ENCODE data around the gene NBPF3. TPM values are rescaled to one million over a fixed set of nuclear protein-coding genes. Genes with fewer than 3 reads are reported as not detected.

Gene NBPF3
- total RNA-seq, 1 experiment from 2014 or later = 15.9 TPM

DNA sequence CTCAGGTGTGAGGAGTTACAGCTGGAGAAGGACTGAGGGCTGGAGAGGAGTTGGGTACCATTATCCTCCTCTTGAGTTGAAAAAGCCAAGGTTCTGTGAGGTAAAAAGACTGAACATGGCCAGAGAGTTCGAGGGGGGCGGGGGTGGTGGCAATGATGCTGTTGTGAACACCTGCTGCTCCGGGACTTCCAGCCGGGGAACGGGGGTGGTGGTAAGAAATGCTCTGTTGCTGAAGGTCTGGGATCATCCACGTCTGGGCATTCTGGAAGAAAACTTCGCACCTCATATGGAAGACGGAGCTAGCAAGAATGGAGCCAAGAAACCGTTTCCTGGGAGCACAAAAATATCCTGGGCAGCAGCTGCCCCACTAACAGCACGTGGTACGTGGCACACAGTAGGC is 49.2 kb downstream of the NBPF3 start:
- Histone ChIP-seq H3K4me3 (ENCODE audit: low read depth in 2 of 2, low read length in 2 of 2) (no peak overlapping the region), H3K36me3 (ENCODE audit: control insufficient read depth, insufficient read depth, low read length) (no peaks in the 10 kb centered on the region), H3K4me1 (ENCODE audit: control insufficient read depth, insufficient read depth, low read length) (no peaks in the 10 kb centered on the region), H3K27me3 (ENCODE audit: control insufficient read depth, insufficient read depth, low read length) (no peaks in the 10 kb centered on the region; the same call in 1 of the 2 replicates), H3K9me3 (ENCODE audit: control insufficient read depth, insufficient read depth, low read depth, low read length) (no peaks in the 10 kb centered on the region), H3K27ac (ENCODE audit: low read length) (no peak overlapping the region)
- ATAC-seq = no peak
- intact Hi-C loops (cut with micrococcal nuclease; ENCODE audit: unreplicated experiment) (no loop called here), in situ Hi-C loops (cut with HindIII; ENCODE audit: low pct_unique_long_range_greater_than_20kb, low sequenced_read_pairs) (no loop called here)
- ChIA-PET CTCF (interaction anchor here (0.6 kb wide), 1 partner anchor 94 kb away, joined by 6 read pairs; no protein-coding TSS in a partner anchor), POLR2A (no interaction called here)
- no peak for DNase-seq (ENCODE audit: low read depth, low spot score)
- no peak for TF ChIP-seq POLR2AphosphoS5 (IDR thresholded peaks at IDR 0.05; ENCODE audit: low read depth, low read length)
- TF ChIP-seq SIN3A (IDR thresholded peaks at IDR 0.05; ENCODE audit: borderline replicate concordance, insufficient read depth, low read depth, low read length) = no peak
- TF ChIP-seq TCF7L2 (IDR thresholded peaks at IDR 0.05; ENCODE audit: low read depth, low read length) = no peak
- TF ChIP-seq, protein P1, sequence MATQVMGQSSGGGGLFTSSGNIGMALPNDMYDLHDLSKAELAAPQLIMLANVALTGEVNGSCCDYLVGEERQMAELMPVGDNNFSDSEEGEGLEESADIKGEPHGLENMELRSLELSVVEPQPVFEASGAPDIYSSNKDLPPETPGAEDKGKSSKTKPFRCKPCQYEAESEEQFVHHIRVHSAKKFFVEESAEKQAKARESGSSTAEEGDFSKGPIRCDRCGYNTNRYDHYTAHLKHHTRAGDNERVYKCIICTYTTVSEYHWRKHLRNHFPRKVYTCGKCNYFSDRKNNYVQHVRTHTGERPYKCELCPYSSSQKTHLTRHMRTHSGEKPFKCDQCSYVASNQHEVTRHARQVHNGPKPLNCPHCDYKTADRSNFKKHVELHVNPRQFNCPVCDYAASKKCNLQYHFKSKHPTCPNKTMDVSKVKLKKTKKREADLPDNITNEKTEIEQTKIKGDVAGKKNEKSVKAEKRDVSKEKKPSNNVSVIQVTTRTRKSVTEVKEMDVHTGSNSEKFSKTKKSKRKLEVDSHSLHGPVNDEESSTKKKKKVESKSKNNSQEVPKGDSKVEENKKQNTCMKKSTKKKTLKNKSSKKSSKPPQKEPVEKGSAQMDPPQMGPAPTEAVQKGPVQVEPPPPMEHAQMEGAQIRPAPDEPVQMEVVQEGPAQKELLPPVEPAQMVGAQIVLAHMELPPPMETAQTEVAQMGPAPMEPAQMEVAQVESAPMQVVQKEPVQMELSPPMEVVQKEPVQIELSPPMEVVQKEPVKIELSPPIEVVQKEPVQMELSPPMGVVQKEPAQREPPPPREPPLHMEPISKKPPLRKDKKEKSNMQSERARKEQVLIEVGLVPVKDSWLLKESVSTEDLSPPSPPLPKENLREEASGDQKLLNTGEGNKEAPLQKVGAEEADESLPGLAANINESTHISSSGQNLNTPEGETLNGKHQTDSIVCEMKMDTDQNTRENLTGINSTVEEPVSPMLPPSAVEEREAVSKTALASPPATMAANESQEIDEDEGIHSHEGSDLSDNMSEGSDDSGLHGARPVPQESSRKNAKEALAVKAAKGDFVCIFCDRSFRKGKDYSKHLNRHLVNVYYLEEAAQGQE (IDR thresholded peaks at IDR 0.05; ENCODE audit: insufficient read depth in 1 of 2, low read depth in 2 of 2, low read length in 1 of 2) = no peak
- TF ChIP-seq, protein P2, sequence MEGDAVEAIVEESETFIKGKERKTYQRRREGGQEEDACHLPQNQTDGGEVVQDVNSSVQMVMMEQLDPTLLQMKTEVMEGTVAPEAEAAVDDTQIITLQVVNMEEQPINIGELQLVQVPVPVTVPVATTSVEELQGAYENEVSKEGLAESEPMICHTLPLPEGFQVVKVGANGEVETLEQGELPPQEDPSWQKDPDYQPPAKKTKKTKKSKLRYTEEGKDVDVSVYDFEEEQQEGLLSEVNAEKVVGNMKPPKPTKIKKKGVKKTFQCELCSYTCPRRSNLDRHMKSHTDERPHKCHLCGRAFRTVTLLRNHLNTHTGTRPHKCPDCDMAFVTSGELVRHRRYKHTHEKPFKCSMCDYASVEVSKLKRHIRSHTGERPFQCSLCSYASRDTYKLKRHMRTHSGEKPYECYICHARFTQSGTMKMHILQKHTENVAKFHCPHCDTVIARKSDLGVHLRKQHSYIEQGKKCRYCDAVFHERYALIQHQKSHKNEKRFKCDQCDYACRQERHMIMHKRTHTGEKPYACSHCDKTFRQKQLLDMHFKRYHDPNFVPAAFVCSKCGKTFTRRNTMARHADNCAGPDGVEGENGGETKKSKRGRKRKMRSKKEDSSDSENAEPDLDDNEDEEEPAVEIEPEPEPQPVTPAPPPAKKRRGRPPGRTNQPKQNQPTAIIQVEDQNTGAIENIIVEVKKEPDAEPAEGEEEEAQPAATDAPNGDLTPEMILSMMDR (IDR thresholded peaks at IDR 0.05) = no peak
- BruUV-seq (replicated peaks) = no TSS peak

DNA sequence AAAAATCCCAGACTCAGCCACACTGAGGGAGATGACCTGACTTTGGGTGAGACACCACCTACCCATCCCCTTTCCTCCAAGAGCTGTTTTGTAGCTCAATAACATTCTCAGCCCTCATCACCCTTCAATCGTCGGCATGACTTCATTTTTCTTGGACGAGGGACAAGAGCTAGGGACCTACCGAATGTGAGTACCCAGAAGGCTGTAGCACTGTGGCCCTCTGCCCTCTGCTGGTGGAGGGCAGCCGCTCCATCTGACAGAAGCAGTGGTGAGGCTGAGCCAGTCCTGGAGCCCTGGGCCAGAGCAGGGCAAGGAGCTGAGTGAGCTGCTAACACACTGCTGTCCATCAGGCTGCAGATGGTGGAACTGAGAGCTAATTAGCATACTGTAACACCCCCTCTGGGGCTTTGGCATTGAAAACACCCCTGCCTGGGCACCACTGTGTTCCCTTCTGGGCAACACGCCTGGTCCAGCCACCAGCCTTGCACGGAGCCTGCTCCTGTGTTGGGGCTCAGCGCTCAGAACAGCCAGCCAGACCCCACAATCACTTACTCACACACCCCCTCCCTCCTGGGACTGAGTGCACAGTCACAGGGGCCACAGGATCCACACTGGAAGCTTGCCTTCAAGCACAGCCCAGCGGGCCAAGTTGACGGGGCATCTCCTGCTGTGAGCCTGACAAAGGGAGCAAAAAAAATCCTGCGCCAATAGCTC is 51.0 kb downstream of the NBPF3 start:
- no peaks in the 10 kb centered on the region for H3K36me3 ChIP-seq (ENCODE audit: control insufficient read depth, insufficient read depth, low read length)
- CTCF ChIA-PET = interaction anchor here (0.5 to 1.5 kb wide), 4 partner anchors 39 to 1885 kb away, joined by 3 to 12 read pairs (median 3); no protein-coding TSS in a partner anchor
- POLR2A ChIA-PET = no interaction called here
- H3K27me3 ChIP-seq (ENCODE audit: control insufficient read depth, insufficient read depth, low read length) = no peaks in the 10 kb centered on the region; the same call in 1 of the 2 replicates
- H3K27ac ChIP-seq (ENCODE audit: low read length) = no peak overlapping the region
- no peak overlapping the region for H3K4me3 ChIP-seq (ENCODE audit: low read depth in 2 of 2, low read length in 2 of 2)
- TF ChIP-seq, protein P2 (IDR thresholded peaks at IDR 0.05) = peak; percentile 76
- TF ChIP-seq, protein P1 (IDR thresholded peaks at IDR 0.05; ENCODE audit: insufficient read depth in 1 of 2, low read depth in 2 of 2, low read length in 1 of 2) = no peak
- TF ChIP-seq TCF7L2 (IDR thresholded peaks at IDR 0.05; ENCODE audit: low read depth, low read length) (no peak), SIN3A (IDR thresholded peaks at IDR 0.05; ENCODE audit: borderline replicate concordance, insufficient read depth, low read depth, low read length) (no peak), POLR2AphosphoS5 (IDR thresholded peaks at IDR 0.05; ENCODE audit: low read depth, low read length) (no peak)
- no TSS peak for BruUV-seq (replicated peaks)
- intact Hi-C loops (cut with micrococcal nuclease; ENCODE audit: unreplicated experiment) = loop anchor here (10.0 kb wide), 1 partner anchor 116 kb away; no protein-coding TSS in a partner anchor
- no peak for DNase-seq (ENCODE audit: low read depth, low spot score)
- ATAC-seq = peak; percentile 92
- no peaks in the 10 kb centered on the region for H3K4me1 ChIP-seq (ENCODE audit: control insufficient read depth, insufficient read depth, low read length)
- no peaks in the 10 kb centered on the region for H3K9me3 ChIP-seq (ENCODE audit: control insufficient read depth, insufficient read depth, low read depth, low read length)
- in situ Hi-C loops (cut with HindIII; ENCODE audit: low pct_unique_long_range_greater_than_20kb, low sequenced_read_pairs) = no loop called here
